Immature natural killer cell (primary cell): Measurements from ENCODE around the gene CARMIL1. TPM values are rescaled to one million over a fixed set of nuclear protein-coding genes. Genes with fewer than 3 reads are reported as not detected.

Source experiments
- DNase-seq, 3 donors: peaks; one replicate each; pipeline ENCODE4 v3.0.0; 2022; ENCODE audit warnings: mixed read lengths in 1 of 3
- H3K27ac Mint-ChIP-seq, 6 donors: one replicate each; pipeline ENCODE4 v1.8.0; 2020; ENCODE audit warnings: mixed read lengths in 6 of 6, mild to moderate bottlenecking in 5 of 6, inconsistent platforms in 4 of 6, moderate library complexity in 3 of 6
- H3K27me3 Mint-ChIP-seq, 3 donors: one replicate each; pipeline ENCODE4 v1.8.0; 2020 to 2021; ENCODE audit warnings: low read depth in 3 of 3, mild to moderate bottlenecking in 3 of 3, mixed read lengths in 3 of 3, moderate library complexity in 3 of 3, inconsistent platforms in 1 of 3
- H3K36me3 Mint-ChIP-seq, 3 donors: one replicate each; pipeline ENCODE4 v1.8.0; 2020; ENCODE audit warnings: mixed read lengths in 3 of 3, inconsistent platforms in 2 of 3, mild to moderate bottlenecking in 2 of 3
- H3K4me1 Mint-ChIP-seq, 2 donors: one replicate each; pipeline ENCODE4 v1.8.0; 2020; ENCODE audit warnings: inconsistent platforms in 2 of 2, mild to moderate bottlenecking in 2 of 2, mixed read lengths in 2 of 2, moderate library complexity in 1 of 2
- H3K4me3 Mint-ChIP-seq, 5 donors: one replicate each; pipeline ENCODE4 v1.8.0; 2020; ENCODE audit warnings: mild to moderate bottlenecking in 5 of 5, mixed read lengths in 5 of 5, inconsistent platforms in 3 of 5, moderate library complexity in 3 of 5
- H3K9me3 Mint-ChIP-seq, 6 donors: one replicate each; pipeline ENCODE4 v1.8.0; 2020; ENCODE audit warnings: mild to moderate bottlenecking in 6 of 6, mixed read lengths in 6 of 6, inconsistent platforms in 4 of 6, moderate library complexity in 3 of 6
- polyA plus RNA-seq, 3 donors: library from polyadenylated mRNA; unstranded; fragments of 300-500 nt; fragmentation: Illumina TruSeq; gene quantifications; one replicate each; pipeline ENCODE4 v1.2.3, GENCODE V29; 2021

CARMIL1 gene
- polyA plus RNA-seq, 3 donors from 2014 or later = 0.12 TPM; not detected in 2

- H3K27ac Mint-ChIP-seq = no peak overlapping the region
- no peaks in the 10 kb centered on the region for H3K9me3 Mint-ChIP-seq
- DNase-seq = no peak
- no peak overlapping the region for H3K4me3 Mint-ChIP-seq
- peaks cover 0 to 4% (median 0%) of the 10 kb centered on the region in 3 donors for H3K27me3 Mint-ChIP-seq
- H3K36me3 Mint-ChIP-seq = no peaks in the 10 kb centered on the region
- H3K4me1 Mint-ChIP-seq = no peaks in the 10 kb centered on the region
Observed at GRCh38 chr6:25341923-25342619, 62.9 kb downstream of the CARMIL1 start.

DNA sequence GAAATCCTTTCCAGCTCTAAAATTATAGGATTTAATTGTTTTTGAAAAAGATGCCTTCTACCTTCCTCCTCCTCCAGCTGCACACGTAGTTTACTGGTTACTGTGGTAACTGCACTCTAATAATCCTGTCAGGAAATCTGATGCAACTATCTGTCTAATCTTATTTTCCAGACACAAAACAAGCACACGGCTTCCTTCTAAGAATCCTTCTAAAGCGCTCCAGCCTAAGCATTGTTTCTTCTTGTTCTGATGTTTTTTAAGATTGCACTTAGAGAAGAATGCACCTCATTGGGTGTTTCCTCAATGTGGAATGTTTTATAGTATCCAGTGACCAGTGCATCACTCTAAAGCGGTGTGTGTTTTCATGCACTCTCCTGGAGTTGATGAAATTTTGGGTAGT, 63.6 kb downstream of the CARMIL1 start:
- no peaks in the 10 kb centered on the region for H3K36me3 Mint-ChIP-seq
- H3K4me1 Mint-ChIP-seq = no peaks in the 10 kb centered on the region
- H3K4me3 Mint-ChIP-seq = no peak overlapping the region
- no peaks in the 10 kb centered on the region for H3K27me3 Mint-ChIP-seq
- DNase-seq = no peak
- H3K9me3 Mint-ChIP-seq = no peaks in the 10 kb centered on the region
- H3K27ac Mint-ChIP-seq = no peak overlapping the region

DNA sequence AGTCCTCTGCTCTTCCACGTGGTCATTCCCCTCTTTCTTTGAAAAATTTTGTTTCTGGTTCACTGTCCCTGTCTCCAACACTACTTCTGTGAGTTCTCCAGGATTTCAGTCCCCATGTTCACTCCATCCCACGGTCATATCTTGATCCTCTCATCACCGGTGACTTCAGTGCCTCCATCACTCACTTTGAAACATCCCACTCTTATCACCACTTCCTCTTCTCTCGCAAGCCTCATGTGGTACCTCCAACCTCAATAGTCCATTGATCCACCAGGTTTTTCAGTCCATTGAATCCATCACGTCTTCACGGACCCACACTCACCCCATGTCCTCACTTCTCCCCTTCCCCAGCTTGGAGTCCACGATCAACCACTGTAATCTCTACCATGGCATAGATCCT, 64.8 kb downstream of the CARMIL1 start:
- no peak for DNase-seq
- Mint-ChIP-seq H3K4me3 (no peak overlapping the region), H3K27ac (no peak overlapping the region), H3K36me3 (no peaks in the 10 kb centered on the region), H3K27me3 (no peaks in the 10 kb centered on the region), H3K4me1 (no peaks in the 10 kb centered on the region), H3K9me3 (no peaks in the 10 kb centered on the region)

DNA sequence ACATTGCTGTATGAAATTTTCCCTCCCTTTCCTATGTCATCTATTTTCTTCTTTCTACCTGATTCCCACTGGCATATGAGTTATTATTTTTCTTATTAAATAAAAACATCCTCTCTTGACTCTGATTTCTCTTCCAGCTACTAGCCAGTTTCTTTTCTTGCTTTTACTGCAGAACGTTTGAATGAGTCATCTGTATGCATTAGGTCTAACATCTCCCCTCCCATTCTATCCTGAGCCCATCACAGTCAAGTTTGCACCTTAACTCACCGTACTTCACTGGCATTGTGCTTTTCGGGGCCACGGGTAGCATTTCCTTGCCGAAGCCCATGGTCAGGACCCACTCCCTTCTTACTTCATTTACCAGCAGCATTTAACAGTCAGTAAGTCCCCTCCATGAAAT, 65.7 kb downstream of the CARMIL1 start:
- H3K4me1 Mint-ChIP-seq = no peaks in the 10 kb centered on the region
- H3K9me3 Mint-ChIP-seq = no peaks in the 10 kb centered on the region
- DNase-seq = no peak
- no peaks in the 10 kb centered on the region for H3K27me3 Mint-ChIP-seq
- no peaks in the 10 kb centered on the region for H3K36me3 Mint-ChIP-seq
- H3K27ac Mint-ChIP-seq = no peak overlapping the region
- no peak overlapping the region for H3K4me3 Mint-ChIP-seq

DNA sequence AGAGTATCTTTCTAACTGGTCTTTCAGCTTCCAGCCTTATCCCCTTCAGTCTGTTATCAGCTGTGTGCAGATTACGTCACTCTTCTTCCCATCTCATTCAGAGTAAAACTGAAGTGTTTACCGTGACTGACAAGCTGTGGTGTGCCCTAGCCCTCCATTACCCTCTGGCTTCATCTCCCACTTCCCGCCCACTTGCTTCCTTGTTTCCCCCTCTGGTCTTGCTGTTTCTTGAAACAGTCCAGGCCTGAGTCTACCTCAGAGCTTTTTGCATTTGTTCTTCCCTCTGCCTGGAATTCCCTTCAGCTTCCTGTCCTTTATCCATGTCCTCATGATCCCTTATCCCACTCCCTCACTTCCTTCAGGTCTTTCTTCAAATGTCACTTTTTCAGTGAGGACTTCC, 66.9 kb downstream of the CARMIL1 start:
- no peaks in the 10 kb centered on the region for H3K27me3 Mint-ChIP-seq
- DNase-seq = no peak
- H3K4me3 Mint-ChIP-seq = no peak overlapping the region
- H3K4me1 Mint-ChIP-seq = no peaks in the 10 kb centered on the region
- no peak overlapping the region for H3K27ac Mint-ChIP-seq
- H3K9me3 Mint-ChIP-seq = no peaks in the 10 kb centered on the region
- no peaks in the 10 kb centered on the region for H3K36me3 Mint-ChIP-seq

- no peaks in the 10 kb centered on the region for H3K4me1 Mint-ChIP-seq
- H3K4me3 Mint-ChIP-seq = no peak overlapping the region
- no peaks in the 10 kb centered on the region for H3K9me3 Mint-ChIP-seq
- no peaks in the 10 kb centered on the region for H3K36me3 Mint-ChIP-seq
- H3K27me3 Mint-ChIP-seq = no peaks in the 10 kb centered on the region
- H3K27ac Mint-ChIP-seq = no peak overlapping the region
- no peak for DNase-seq
Observed at GRCh38 chr6:25350573-25350972, 71.4 kb downstream of the CARMIL1 start.

GRCh38 chr6:25351485-25351884, 72.3 kb downstream of the CARMIL1 start:
- no peaks in the 10 kb centered on the region for H3K9me3 Mint-ChIP-seq
- H3K27ac Mint-ChIP-seq = no peak overlapping the region
- H3K27me3 Mint-ChIP-seq = no peaks in the 10 kb centered on the region
- no peak for DNase-seq
- no peaks in the 10 kb centered on the region for H3K36me3 Mint-ChIP-seq
- no peaks in the 10 kb centered on the region for H3K4me1 Mint-ChIP-seq
- H3K4me3 Mint-ChIP-seq = no peak overlapping the region

DNA sequence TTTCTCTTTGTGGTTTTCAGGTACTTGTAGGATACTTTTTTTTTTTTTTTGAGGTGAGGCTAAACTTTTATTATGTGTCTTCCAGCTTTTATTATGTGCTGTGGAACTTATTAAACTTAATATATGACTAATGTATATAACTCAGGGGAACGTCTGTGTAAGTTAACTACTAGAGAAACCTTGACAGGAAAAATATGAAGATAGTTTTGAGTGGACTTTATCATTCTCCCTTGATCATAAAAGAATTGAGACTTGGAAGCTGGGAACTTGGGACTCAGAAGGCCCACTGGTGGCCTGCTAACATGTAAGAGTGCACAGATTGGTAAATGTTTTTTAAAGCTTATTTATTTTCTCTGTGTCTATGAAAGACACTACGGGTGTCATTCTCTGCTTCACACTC, 73.1 kb downstream of the CARMIL1 start:
- Mint-ChIP-seq H3K27ac (no peak overlapping the region), H3K4me3 (no peak overlapping the region), H3K36me3 (no peaks in the 10 kb centered on the region), H3K4me1 (no peaks in the 10 kb centered on the region), H3K27me3 (peaks cover 0 to 3% (median 3%) of the 10 kb centered on the region in 3 donors), H3K9me3 (no peaks in the 10 kb centered on the region)
- no peak for DNase-seq

DNA sequence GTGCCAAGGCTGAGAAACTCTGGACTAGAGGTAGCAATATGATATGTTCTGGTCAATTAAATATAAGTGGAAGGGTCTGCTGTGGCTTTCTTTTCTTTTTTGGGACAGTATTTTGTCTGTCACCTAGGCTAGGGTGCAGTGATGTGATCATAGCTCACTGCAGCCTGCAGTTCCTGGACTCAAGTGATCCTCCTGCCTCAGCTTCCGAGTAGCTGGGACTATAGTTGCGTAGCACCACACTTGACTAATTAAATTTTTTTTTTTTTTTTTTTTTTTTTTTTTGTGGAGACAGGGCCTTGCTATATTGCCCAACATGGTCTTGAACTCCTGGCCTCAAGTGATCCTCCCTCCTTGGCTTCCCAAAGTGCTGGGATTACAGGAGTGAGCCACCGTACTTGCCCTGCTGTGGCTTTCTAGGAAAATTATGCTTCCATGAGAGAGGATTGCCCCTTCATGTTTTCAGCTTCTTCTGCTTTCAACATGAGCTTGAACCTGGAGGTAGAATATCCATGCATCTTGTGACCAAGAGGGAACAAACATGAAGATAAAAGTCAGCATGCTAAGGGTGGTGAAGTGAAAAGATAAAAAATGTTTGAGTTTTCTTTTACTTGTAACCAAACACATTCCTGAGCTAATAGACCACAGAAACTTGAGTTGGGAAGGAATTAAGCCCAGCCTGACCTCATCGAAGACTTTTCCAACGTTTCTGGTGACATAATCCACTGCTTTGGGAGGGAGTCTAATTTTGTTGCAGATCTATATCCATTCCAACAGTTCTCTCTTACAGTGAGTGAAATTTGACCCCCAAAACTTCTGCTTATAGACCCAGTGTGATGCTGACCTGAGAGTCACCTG, 75.1 kb downstream of the CARMIL1 start:
- Mint-ChIP-seq H3K4me1 (no peaks in the 10 kb centered on the region), H3K4me3 (no peak overlapping the region), H3K27me3 (peaks cover 0 to 3% (median 3%) of the 10 kb centered on the region in 3 donors), H3K36me3 (no peaks in the 10 kb centered on the region), H3K9me3 (no peaks in the 10 kb centered on the region), H3K27ac (no peak overlapping the region)
- no peak for DNase-seq

DNA sequence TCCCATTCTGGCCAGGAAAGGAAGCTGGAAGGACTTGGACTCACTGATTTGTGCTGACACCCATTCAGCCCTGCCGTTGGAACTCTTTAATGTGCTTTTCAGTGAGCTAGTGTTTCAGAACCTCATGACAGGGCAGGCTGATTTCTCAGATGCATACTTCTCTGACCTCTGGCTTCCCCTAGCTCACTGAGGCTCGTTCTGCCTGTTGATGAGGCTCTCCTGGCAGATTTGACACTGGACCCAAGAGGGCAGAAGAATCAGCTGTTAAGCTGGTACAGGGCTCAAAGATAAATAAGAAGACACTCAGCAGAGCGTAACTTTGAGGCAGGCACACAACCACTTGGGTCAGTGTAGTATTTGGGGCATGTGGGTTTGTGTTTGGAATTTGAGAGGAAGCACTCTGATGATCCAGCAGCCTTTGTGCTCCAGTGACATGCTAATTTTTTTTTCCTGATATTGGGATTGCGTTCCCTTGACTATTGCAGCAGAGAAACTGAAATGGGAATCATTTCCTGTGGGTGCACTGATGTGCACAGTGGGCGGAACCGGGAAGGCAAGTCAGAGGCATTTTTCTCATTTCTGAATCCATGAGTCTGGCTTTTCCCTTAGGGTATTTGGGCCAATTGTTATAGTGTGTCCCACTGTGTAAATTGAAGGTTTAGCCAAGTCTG, 80.2 kb downstream of the CARMIL1 start:
- H3K27ac Mint-ChIP-seq = no peak overlapping the region
- H3K9me3 Mint-ChIP-seq = no peaks in the 10 kb centered on the region
- H3K27me3 Mint-ChIP-seq = peaks cover 0 to 5% (median 3%) of the 10 kb centered on the region in 3 donors
- H3K4me3 Mint-ChIP-seq = no peak overlapping the region
- no peaks in the 10 kb centered on the region for H3K4me1 Mint-ChIP-seq
- DNase-seq = no peak
- no peaks in the 10 kb centered on the region for H3K36me3 Mint-ChIP-seq

- Mint-ChIP-seq H3K27ac (no peak overlapping the region), H3K36me3 (no peaks in the 10 kb centered on the region), H3K9me3 (no peaks in the 10 kb centered on the region), H3K4me3 (no peak overlapping the region), H3K4me1 (no peaks in the 10 kb centered on the region), H3K27me3 (peaks cover 0 to 5% (median 3%) of the 10 kb centered on the region in 3 donors)
- DNase-seq = no peak
Observed at GRCh38 chr6:25359891-25360290, 80.7 kb downstream of the CARMIL1 start.

DNA sequence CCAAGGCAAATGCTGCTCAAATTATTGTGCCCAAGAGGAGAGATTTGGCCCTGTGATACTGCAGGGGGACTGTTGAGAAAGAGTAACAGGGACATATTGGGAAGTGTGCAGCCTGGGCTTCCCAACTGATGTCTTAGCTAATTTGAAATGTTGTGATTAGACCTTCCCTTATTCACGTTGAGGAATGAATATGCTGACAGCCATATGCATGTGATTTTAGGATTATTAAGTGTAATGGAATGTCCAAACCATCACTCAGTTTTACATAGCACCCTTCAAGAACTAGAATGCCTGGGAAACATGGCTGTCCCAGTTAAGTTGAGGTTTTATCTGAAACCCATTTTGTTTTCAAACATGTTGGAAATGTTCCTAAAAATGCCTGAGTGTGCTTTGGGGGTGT, 81.4 kb downstream of the CARMIL1 start:
- Mint-ChIP-seq H3K9me3 (no peaks in the 10 kb centered on the region), H3K36me3 (no peaks in the 10 kb centered on the region)

GRCh38 chr6:25363427-25363826, 84.3 kb downstream of the CARMIL1 start:
- Mint-ChIP-seq H3K4me3 (no peak overlapping the region), H3K36me3 (no peaks in the 10 kb centered on the region), H3K27ac (no peak overlapping the region), H3K4me1 (peaks cover 22 to 24% of the 10 kb centered on the region in 2 donors), H3K27me3 (peaks cover 0 to 4% (median 0%) of the 10 kb centered on the region in 3 donors), H3K9me3 (no peaks in the 10 kb centered on the region)
- no peak for DNase-seq

More for the DNA sequence above, 81.4 kb downstream of the CARMIL1 start:
- no peak for DNase-seq
- peaks cover 0 to 5% (median 3%) of the 10 kb centered on the region in 3 donors for H3K27me3 Mint-ChIP-seq
- no peak overlapping the region for H3K4me3 Mint-ChIP-seq
- no peak overlapping the region for H3K27ac Mint-ChIP-seq
- no peaks in the 10 kb centered on the region for H3K4me1 Mint-ChIP-seq

GRCh38 chr6:25365154-25365553, 86.0 kb downstream of the CARMIL1 start:
- no peak for DNase-seq
- H3K27me3 Mint-ChIP-seq = peaks cover 0 to 7% (median 0%) of the 10 kb centered on the region in 3 donors
- no peak overlapping the region for H3K4me3 Mint-ChIP-seq
- H3K9me3 Mint-ChIP-seq = peaks cover 0 to 1% (median 0%) of the 10 kb centered on the region in 6 donors
- H3K36me3 Mint-ChIP-seq = no peaks in the 10 kb centered on the region
- H3K27ac Mint-ChIP-seq = no peak overlapping the region
- peaks cover 22 to 31% of the 10 kb centered on the region in 2 donors for H3K4me1 Mint-ChIP-seq
